ENCODE results near the gene GAK.
"Not testable (repeated sequence)": the region's sequence is repeated elsewhere in the genome, so short reads cannot be mapped to it uniquely, and the experiment has no call there.

The GAK gene

DNA sequence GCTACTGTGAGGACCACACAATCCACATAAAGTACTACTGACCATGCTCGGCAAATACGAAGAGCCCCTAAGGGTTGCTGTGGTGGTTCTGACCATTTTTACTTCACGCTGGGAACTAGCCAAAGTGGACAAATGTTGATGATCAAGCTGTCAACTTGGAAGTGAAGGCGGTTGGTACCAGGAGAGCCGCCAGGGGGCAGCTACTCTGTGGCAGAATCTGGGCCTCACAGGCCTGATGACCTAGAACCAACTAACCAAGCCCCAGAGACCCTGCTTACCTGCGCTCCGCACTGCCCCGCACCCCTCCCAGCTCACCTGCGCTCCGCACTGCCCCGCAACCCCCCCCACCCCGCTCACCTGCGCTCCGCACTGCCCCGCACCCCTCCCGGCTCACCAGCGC lies 5.6 kb downstream of the GAK start:
- no peak for DNase-seq (ENCODE audit: low spot score)

- no peak for DNase-seq (ENCODE audit: low spot score)
Observed at GRCh38 chr4:925771-926500, 6.2 kb downstream of the GAK start.

DNA sequence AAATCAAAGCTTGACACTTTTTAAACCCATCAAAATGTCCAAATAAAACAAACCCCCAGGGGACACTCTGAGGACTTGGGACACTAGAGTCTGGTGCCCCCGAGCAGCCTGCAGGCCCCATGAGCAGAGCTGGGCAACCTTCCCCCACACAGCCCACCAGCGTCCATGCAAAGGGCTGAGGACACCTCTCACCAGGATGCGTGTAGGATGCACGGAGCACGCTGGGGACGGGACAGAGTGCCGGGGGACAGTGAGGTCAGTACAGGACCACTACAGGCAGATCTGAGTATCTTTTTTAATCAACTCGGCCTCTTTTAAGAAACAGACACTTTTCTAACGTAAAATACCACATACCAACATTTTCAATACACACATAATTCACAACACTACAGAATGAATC lies 6.9 kb downstream of the GAK start:
- no peak for DNase-seq (ENCODE audit: low spot score)

GRCh38 chr4:924107-925096 lies 7.7 kb downstream of the GAK start:
- DNase-seq (ENCODE audit: low spot score) = peak; percentile 49

GRCh38 chr4:921830-922331 lies 10.2 kb downstream of the GAK start:
- no peak for DNase-seq (ENCODE audit: low spot score)

- not testable (repeated sequence) for DNase-seq (ENCODE audit: low spot score)
Observed at GRCh38 chr4:919004-919680, 13.0 kb downstream of the GAK start.

DNA sequence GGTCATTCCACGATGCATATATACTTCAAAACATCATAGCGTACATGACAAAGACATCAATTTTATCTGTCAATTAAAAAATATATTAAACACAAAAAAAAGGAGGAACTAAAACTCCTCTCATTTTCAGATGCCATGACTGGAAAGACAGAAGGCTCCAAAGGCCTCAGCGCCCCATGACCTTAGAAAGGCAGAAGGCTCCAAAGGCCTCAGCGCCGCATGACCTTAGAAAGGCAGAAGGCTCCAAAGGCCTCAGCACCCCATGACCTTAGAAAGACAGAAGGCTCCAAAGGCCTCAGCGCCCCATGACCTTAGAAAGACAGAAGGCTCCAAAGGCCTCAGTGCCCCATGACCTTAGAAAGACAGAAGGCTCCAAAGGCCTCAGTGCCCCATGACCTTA lies 13.5 kb downstream of the GAK start:
- DNase-seq (ENCODE audit: low spot score) = not testable (repeated sequence)

- DNase-seq (ENCODE audit: low spot score) = no peak
Observed at GRCh38 chr4:917992-918391, 14.1 kb downstream of the GAK start.

DNA sequence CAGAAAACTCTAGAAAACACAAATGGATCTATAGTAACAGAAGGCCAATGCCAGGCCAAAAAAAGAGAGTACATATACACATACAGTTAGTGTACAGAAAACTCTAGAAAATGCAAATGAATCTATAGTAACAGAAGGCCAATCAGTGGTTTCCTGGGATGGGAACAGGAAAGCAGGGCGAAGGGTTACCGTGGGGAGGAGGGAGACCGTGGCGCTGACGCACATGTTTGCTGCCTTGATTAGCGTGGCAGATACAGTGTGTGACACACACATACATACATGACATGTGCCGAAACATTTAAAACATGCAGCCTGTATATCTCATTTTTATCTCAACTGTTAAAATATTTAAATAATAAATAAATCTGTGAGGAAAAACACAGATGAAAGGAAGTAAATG lies 14.7 kb downstream of the GAK start:
- no peak for DNase-seq (ENCODE audit: low spot score)

DNA sequence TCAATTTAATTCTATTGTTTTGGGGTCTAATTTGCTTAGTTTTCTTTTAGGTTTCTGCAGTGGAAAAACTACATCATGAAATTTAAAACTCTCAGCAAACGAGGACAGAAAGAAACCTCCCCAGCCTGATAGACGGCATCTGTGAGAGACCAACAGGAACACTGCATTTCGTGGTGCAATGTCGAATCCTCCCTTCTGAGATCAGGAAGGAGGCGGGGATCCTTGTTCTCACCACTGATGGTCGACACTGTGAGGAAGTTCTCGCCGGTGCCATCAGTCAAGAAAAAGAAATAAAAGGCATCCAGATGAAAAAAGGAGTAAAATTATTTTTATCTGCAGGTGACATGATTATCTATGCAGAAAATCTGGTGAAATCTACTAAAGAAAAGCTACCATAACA lies 16.5 kb downstream of the GAK start:
- no peak for DNase-seq (ENCODE audit: low spot score)

DNA sequence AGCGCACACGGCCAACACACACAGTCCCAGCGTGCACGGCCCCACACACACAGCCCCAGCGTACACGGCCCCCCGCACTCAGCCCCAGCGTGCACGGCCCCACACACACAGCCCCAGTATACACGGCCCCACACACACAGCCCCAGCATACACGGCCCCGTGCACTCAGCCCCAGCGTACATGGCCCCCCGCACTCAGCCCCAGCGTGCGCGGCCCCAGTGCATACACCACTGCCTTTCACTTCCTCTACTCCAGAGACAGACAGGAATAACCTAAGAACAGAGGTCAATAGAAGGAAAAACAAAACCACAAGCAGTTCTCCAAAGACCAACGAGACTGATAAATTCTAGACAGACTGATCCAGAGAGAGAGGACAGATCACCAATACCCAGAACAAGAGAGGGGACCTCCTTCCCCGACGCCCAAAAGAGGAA lies 17.1 kb downstream of the GAK start:
- DNase-seq (ENCODE audit: low spot score) = no peak

GRCh38 chr4:914531-914930 lies 17.6 kb downstream of the GAK start:
- DNase-seq (ENCODE audit: low spot score) = no peak

- no peak for DNase-seq (ENCODE audit: low spot score)
Observed at GRCh38 chr4:913280-913618, 18.9 kb downstream of the GAK start.

GRCh38 chr4:912548-913279 lies 19.4 kb downstream of the GAK start:
- DNase-seq (ENCODE audit: low spot score) = no peak

GRCh38 chr4:911871-912490 lies 20.1 kb downstream of the GAK start:
- DNase-seq (ENCODE audit: low spot score) = no peak

DNA sequence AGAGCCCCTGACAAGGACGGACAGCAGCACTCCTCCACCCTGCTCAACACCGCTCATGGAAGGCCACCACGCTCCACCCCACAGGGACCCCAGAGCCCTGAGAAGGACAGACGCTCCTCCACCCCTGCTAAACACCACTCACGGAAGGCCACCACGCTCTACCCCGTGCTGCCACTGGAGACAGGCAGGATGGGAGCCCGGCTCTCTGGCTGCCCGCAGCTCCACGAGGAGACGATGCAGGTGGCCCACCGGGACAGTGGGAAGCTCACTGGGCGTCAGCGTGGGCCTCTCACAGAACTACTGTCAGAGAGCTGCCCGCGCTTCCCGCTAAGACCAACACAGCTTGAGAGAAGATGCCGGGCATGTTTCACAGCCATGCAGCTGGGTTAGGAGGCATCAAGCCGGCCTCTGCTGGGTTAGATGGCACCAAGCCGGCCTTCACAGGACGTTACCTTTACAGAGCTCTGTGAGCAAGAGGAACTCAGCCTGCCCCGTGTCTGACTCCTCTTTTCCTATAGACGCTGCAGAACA lies 20.8 kb downstream of the GAK start:
- no peak for DNase-seq (ENCODE audit: low spot score)

DNA sequence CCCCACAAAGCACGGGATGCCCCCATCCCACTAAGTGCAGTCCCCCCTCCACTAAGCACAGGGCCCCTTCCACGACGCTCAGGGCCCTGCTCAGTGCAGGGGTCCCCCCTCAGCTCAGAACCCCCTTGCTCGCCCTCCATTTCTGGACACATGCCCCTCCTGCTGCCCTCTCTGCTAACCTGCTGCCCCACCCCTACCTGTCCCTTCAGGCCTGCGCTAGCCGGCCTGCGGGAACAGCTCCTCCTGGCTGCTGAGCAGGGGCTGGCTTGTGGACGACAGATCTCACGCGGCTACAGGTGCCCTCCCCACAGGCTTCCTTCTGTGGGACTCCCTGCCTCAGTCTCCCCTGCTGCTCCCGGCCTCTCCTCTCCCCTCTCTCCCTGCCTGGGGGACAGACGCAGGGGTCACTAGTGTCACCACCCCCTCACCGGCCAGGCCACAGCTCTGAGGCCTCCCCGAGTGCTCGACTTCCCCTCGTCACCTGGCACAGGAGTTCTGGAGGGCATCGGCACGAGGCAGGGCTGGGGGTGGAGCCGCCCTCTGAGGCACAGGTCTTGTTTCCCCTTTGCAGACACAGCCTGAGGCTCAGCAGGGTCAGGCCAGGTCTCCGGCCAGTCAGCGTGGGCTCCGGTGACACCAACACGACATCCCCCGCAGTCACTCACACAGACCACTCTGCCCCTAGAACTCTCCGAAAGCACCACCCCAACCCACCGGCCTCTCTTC lies 21.6 kb downstream of the GAK start:
- DNase-seq (ENCODE audit: low spot score) = no peak

GRCh38 chr4:909821-910220 lies 22.3 kb downstream of the GAK start:
- DNase-seq (ENCODE audit: low spot score) = no peak

DNA sequence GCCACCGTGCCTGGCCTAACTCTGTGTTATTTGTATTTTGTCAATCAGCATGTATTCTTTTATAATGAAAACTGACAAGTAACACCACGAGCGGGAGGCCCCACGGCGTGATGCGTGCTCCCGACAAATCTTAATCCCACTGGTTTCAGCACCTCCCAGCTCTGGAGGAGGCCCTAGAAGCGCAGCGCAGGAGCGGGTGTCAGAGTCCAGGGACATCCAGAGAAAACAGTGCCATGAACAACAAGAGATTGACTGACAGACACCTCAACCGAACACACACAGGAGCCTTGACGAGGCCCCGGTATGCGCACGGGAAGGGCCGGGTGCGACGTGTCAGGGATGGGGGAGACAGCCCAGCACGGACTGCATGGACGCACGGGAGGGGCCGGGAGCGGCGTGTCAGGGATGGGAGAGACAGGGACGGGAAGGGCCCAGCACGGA lies 23.0 kb downstream of the GAK start:
- DNase-seq (ENCODE audit: low spot score) = no peak

DNA sequence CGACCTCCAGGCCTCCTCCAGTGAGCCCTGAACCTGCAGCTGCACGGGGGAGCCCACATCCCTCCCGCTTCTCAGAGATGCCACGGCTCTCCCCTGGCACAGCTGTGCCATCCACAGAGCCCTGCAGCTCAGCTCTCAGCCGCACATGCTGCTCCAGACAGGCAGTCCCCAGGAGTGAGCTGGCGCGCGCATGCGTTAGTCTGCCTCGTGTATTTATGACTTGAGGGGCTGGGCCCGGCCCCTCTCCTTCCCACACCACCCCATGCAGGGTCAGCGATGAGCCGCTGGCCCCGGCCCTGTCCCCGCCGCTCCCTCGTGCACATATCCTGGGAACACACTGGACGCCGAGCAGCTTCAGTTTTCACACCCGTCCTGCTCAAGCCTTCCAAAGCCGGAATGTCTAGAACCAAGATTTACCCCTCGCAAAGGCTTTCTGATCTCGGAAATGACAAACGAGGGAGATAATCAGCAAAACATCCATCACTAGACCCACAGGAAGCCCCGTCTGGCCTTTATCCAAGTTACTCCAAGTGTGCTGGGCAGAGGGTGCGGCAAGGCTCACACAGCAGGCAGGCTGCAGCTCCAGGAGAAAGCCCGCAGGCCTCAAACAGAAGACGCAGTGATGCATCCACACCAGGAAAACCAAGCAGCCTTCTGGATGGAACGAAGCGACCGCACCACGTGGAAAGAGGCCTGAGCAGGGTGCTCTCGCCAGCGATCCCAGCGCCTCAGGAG lies 24.3 kb downstream of the GAK start:
- no peak for DNase-seq (ENCODE audit: low spot score)
